GM19463 (cell line): Measurements from ENCODE around the gene BBLN.

Experiments used
- ATAC-seq: cut with Tn5 transposase; IDR thresholded peaks from one replicate; pipeline ENCODE4 v1.9.1; 2021; ENCODE audit warnings: mild to moderate bottlenecking, moderate library complexity; ENCODE audit not compliant: unreplicated experiment

Gene BBLN

DNA sequence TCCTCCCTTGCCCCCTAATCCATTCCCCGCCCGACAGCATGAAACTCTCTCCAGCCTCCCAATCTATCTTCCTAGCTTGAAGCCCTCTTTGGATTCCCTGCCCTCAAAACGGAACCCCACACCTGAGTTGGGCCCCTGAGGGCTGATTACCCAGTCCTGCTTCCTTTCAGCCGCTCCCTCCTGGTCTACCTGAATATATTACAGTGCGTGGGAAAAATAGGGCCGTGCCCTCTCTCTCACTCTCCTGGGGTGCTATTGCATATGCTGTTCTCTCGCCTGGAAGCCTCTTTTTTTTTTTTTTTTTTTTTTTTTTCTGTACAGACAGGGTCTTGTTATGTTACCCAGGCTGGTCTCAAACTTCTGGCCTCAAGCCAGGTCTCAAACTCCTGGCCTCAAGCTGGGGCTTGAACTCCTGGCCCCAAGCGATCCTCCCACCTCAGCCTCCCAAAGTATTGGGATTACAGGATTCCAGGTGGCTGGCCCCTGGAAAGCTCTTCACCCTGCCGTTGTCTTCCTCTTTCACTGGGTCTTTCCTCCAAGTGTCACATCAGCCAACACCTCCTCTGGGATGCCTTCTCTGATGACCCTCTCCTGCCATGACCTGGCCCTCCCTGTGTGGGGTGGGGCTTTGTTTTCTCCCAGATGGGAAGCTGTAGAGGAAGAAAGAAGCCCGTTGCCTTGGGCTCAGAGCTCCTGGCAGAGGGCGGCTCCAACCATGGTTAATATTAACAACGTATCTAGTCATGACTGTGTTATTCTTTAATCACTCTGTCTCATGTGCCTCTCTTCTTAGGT lies 51.3 kb downstream of the BBLN start:
- ATAC-seq = no peak

DNA sequence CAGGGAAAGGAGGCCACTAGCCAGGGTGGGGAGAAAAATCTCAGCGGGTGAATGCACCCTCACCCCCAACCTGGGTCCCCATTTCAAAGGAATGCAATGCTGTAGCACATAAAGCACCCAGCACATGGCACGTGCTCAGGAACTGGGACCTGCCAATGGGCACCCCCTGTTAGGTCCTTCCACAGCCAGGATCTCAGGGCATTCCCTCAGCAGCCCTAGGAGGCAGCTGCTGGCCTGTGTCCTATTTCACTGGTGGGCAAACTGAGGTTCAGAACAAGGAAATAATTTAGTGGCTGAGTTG lies 51.9 kb downstream of the BBLN start:
- no peak for ATAC-seq
